Activated CD4-positive, alpha-beta T cell treated with anti-CD3 and anti-CD28 coated beads, Interleukin-2, amount 50 U/mL, for 4 hours (primary cell): ENCODE measurements around the gene MIEF1.
A peak's percentile ranks its signal among the peaks of the same experiment; 100 is the strongest.
"Not testable (repeated sequence)": the region's sequence is repeated elsewhere in the genome, so short reads cannot be mapped to it uniquely, and the experiment has no call there.

Experiments used
- DNase-seq, 2 experiments: peaks; one replicate each; pipeline ENCODE4 v3.0.0-alpha.2; 2020

Gene MIEF1

DNA sequence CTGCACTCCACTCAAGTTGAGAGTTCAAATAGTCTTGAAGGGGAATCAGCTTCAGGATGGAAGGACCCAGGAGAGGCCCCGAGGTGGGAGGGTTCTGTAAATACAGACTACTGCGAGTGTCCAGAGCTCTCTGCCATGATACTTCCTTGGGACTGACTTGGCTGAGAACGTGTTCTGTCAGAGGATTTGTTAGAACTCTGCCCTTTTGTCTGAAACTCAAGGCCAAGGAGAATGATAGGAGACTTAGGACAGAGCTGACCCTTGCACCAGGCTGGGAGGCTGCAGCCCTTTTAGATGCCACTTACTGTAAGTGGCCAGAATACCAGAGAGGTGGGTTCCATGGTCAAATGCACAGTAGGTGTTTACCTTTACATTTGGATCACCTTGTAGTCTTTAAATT is 15.4 kb downstream of the MIEF1 start:
- DNase-seq, result no peak

GRCh38 chr22:39518144-39518786 is 16.2 kb downstream of the MIEF1 start:
- no peak for DNase-seq

- DNase-seq, result no peak
Measured at GRCh38 chr22:39518996-39519680, 17.0 kb downstream of the MIEF1 start.

DNA sequence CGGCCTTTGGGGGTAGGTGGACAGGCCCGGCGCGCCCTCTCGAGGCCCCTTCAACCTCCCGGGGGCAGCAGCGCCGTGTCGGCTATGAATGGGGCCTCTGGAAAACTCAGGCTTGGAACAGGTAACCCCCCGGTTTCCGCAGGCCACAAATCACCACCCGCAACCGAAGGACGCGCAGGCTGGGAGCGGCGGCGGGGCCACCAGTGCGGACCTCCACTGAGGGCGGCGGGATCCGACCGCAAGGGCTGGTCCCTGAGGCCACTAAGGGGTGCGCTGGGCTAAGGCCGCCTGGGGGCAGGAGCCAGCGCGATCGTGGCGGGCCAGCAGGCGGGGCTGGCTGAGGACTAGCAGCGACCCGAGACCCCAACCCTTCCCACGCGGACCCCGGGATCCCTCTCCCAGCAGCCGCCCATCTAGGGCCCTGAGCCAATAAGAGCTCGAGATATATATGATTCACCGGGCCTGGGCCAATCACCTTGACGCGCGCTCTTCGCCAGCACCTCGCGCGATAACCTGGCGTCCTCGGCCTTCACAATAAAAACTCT is 17.7 kb downstream of the MIEF1 start:
- DNase-seq, result no peak

DNA sequence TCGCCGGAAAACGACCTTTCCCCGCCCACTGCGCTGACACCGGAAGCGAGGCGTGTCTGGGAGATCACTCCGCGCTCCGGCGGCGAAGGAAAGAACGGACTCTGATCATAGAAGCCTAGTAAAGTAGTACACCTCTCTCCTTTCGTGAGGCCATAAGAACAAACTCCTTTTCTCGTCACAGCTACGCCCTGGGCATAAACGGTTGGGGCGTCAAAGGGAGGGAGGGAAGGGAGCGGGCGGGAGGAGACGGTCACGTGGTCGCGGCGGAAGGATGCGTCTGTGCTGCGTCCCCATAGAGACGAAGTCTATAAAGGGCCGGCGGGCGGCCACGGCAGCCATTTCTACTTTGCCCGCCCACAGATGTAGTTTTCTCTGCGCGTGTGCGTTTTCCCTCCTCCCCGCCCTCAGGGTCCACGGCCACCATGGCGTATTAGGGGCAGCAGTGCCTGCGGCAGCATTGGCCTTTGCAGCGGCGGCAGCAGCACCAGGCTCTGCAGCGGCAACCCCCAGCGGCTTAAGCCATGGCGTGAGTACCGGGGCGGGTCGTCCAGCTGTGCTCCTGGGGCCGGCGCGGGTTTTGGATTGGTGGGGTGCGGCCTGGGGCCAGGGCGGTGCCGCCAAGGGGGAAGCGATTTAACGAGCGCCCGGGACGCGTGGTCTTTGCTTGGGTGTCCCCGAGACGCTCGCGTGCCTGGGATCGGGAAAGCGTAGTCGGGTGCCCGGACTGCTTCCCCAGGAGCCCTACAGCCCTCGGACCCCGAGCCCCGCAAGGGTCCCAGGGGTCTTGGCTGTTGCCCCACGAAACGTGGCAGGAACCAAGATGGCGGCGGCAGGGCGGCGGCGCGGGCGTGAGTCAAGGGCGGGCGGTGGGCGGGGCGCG is 18.4 kb downstream of the MIEF1 start, which contains the start of gene ATF4:
Gene ATF4, plus strand, starts transcription at position 337 of the 880 bp plus-strand sequence. CDS start 884 bp downstream, outside the sequence.
- DNase-seq, result peak; percentile 95

GRCh38 chr22:39521106-39521885 is 19.2 kb downstream of the MIEF1 start:
- DNase-seq, result not testable (repeated sequence)

- not testable (repeated sequence) for DNase-seq
Measured at GRCh38 chr22:39522091-39522490, 20.0 kb downstream of the MIEF1 start.

- DNase-seq, result no peak
Measured at GRCh38 chr22:39522567-39523300, 20.6 kb downstream of the MIEF1 start.

DNA sequence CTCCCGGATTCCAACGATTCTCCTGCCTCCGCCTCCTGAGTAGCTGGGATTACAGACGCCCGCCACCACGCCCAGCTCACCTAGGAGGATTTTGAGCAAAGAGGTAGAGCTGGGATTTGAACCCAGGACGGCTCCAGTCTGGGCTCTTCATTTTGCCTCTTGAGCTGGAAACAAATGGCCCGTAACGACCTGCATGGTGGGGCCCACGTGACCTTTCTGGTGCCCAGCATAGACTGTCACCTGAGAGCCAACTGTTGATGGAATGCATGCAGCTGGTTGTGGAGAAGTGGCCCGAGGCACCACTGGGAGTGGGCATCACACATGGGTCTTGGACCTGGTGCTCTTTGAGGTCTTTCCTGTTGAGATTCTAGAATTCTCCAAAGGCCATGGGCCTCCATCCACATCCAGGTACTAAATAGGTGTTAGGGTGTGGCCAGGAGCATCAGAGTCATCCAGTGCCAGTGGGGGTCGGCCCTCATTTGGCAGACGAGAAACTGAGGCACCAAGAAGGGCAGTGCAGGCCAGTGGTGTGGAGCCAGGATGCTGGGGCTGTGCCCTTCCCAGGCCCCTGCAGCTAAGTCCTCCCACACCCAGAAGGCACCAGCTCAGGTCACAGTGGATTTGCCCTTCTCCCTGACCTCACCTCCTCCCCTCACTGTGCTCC is 22.1 kb downstream of the MIEF1 start:
- DNase-seq, result no peak

- DNase-seq, result no peak
Measured at GRCh38 chr22:39524753-39525657, 22.9 kb downstream of the MIEF1 start.

DNA sequence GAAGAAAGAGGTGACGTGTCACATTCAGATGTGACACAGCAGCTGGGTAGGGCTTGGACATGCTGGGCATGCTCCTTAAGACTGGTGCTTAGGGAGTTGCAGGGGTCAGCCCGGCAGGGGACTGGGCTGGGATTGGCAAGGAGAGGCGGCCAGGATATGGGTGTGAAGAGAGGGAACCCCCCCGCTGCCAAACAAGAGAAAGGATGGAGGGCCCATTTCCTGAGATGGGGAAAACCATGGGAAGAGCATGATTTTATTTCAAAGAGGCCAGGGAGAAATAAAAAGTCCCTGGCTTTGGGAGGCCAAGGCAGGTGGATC is 23.5 kb downstream of the MIEF1 start:
- no peak for DNase-seq

GRCh38 chr22:39526736-39527171 is 24.7 kb downstream of the MIEF1 start:
- no peak for DNase-seq

- no peak for DNase-seq
Measured at GRCh38 chr22:39527481-39527961, 25.4 kb downstream of the MIEF1 start.

- no peak for DNase-seq
Measured at GRCh38 chr22:39528080-39528661, 26.1 kb downstream of the MIEF1 start.

DNA sequence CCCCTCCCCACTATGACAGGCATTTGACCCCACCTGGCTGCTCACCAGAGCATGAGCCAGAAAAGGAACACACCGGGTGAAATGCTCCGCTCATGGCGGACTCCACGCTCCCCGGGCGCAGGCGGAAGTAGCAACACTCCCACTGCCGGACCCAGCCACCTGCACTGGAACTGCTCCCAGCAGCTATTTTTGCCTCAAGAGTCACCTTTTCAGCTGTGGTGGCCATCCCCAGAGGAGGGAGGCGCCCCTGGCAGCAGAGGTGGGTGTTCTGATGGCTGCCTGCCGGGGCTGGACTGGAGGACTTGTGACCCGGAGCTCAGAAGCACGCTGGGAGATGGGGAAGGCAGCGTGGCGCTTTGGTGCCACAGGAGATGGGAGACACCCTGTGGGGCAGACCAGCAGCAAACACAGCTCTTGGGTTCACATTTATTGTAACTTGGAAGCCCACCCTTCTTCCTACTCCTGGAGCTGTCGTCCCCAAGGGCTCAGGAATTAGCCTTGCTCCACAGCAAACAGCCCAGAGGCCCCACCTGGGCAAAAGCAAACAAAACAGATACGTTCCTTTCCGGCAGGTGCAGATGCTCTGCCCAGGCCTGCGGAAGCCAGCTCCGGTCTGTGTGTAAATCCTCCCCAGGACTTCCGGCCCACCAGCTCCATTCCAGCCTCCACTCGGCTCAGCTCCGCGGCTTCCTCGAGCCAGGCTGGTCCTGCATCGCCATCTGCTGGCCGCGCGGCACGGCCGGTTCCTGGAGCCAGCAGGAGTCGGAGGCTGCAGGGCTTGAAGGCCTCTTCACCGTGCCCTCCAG is 26.8 kb downstream of the MIEF1 start:
- peak; percentile 85 to 86 for DNase-seq

DNA sequence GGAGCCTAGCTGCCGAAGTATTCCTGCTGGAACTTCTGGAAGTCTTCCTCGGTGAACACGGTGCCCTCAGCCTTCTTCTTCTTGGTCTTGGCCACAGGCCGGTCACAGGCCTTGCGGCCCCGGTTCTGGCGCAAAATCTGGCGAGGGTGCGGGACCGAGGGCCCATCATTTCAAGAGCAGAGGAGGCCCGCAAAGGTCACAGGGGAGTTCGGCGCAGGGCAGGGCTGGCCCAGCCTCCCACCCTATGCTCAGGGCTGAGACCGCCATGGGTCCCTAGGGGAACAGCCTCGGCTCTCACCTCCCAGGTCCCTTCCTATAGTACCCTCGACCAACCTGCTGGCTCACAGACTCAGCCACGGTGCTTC is 27.4 kb downstream of the MIEF1 start:
- DNase-seq, result no peak

DNA sequence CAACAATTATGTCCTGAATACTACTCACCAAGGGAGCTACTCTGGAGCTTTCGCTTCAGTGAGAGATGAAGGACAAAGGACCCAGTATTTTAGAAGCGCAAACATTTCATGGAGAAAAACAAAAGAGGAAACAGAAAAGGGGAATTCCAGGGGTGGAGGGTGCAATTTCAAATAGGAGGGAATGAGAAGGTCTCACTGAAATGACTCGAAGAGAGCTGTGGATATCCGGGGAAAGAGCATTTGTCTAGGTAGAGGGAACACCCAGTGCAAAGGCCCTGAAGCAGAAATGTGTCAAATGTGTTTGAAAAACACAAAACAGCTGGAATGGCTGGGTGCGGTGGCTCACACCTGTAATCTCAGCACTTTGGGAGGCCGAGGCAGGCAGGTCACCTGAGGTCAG is 28.0 kb downstream of the MIEF1 start:
- no peak for DNase-seq

- DNase-seq, result no peak
Measured at GRCh38 chr22:39530692-39531331, 28.7 kb downstream of the MIEF1 start.
